ENCODE results near the gene LPP. TPM values are rescaled to one million over a fixed set of nuclear protein-coding genes. Genes with fewer than 3 reads are reported as not detected.

LPP gene
- total RNA-seq, 4 donors from 2014 or later = 56.0 to 65.7 (median 58.1) TPM

DNA sequence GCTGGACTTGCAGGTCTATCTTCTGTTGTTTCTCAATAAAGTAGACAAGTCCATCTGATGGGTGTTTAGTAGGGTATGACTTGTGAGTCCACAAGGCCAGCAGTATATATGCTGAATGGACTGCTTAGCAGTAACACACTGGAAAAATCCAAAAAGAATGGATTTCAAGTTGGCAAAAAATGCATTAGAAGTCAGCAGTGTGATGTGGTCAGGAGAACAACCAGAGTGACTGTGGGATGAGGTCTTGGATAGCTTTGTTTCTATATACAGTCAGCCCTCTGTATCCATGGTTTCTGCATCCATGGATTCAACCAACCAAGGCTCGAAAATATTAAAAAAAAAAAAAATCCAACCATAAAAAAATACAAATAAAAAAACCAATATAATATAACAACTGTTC lies 55.8 kb downstream of the LPP start:
- Histone ChIP-seq H3K27ac (peak overlapping the region in 1 of 4 donors; percentile 92), H3K4me1 (peaks cover 21 to 36% of the 10 kb centered on the region in 2 donors), H3K4me3 (no peak overlapping the region), H3K36me3 (no peaks in the 10 kb centered on the region), H3K27me3 (no peaks in the 10 kb centered on the region), H3K9me3 (no peaks in the 10 kb centered on the region)
- intact Hi-C loops (cut with DNase I; ENCODE audit: low total_unique reads) = no loop called here
- DNase-seq (no peak), ATAC-seq (no peak)
- in situ Hi-C loops (cut with MboI; ENCODE audit: low sequenced_read_pairs in 4 of 4) = loop anchor here in 1 of 4 donors (25.0 kb wide), 1 partner anchor 472 kb away; the partner anchor contains the start of gene BCL6
- TF ChIP-seq, protein P1, sequence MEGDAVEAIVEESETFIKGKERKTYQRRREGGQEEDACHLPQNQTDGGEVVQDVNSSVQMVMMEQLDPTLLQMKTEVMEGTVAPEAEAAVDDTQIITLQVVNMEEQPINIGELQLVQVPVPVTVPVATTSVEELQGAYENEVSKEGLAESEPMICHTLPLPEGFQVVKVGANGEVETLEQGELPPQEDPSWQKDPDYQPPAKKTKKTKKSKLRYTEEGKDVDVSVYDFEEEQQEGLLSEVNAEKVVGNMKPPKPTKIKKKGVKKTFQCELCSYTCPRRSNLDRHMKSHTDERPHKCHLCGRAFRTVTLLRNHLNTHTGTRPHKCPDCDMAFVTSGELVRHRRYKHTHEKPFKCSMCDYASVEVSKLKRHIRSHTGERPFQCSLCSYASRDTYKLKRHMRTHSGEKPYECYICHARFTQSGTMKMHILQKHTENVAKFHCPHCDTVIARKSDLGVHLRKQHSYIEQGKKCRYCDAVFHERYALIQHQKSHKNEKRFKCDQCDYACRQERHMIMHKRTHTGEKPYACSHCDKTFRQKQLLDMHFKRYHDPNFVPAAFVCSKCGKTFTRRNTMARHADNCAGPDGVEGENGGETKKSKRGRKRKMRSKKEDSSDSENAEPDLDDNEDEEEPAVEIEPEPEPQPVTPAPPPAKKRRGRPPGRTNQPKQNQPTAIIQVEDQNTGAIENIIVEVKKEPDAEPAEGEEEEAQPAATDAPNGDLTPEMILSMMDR (IDR thresholded peaks at IDR 0.05 in 4 of 5, conservative IDR thresholded peaks at IDR 0.05 in 1 of 5) = no peak
- no peak for TF ChIP-seq POLR2A (IDR thresholded peaks at IDR 0.05)

DNA sequence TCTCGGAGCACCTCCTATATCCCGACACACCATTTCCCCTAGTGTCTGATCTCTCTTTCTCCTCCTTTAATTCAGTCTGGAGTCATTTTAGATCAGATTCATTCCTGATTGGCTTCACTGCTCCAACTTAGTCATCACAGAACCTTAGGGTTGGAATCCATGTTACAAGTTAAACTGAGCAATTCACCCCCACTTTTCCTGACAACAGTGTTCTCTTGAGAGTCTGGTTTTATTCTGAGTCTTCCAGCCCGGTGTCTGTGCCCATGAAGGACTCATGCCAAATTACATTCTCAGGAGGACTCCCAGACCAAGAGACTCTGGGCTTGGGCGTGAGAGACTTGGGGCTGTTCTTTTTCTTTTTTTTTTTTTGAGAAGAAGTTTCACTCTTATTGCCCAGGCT lies 57.5 kb downstream of the LPP start:
- no peak for DNase-seq
- in situ Hi-C loops (cut with MboI; ENCODE audit: low sequenced_read_pairs in 4 of 4) (loop anchor here in 1 of 4 donors (25.0 kb wide), 1 partner anchor 474 kb away; the partner anchor contains the start of gene BCL6), intact Hi-C loops (cut with DNase I; ENCODE audit: low total_unique reads) (no loop called here)
- Histone ChIP-seq H3K27ac (peak overlapping the region in 3 of 4 donors; percentile 27 to 97 (median 92)), H3K9me3 (no peaks in the 10 kb centered on the region), H3K4me1 (peaks cover 22 to 41% of the 10 kb centered on the region in 2 donors), H3K4me3 (no peak overlapping the region), H3K27me3 (no peaks in the 10 kb centered on the region), H3K36me3 (no peaks in the 10 kb centered on the region)
- no peak for TF ChIP-seq POLR2A (IDR thresholded peaks at IDR 0.05)
- TF ChIP-seq, protein P1 (IDR thresholded peaks at IDR 0.05 in 4 of 5, conservative IDR thresholded peaks at IDR 0.05 in 1 of 5) = no peak
- ATAC-seq = no peak

DNA sequence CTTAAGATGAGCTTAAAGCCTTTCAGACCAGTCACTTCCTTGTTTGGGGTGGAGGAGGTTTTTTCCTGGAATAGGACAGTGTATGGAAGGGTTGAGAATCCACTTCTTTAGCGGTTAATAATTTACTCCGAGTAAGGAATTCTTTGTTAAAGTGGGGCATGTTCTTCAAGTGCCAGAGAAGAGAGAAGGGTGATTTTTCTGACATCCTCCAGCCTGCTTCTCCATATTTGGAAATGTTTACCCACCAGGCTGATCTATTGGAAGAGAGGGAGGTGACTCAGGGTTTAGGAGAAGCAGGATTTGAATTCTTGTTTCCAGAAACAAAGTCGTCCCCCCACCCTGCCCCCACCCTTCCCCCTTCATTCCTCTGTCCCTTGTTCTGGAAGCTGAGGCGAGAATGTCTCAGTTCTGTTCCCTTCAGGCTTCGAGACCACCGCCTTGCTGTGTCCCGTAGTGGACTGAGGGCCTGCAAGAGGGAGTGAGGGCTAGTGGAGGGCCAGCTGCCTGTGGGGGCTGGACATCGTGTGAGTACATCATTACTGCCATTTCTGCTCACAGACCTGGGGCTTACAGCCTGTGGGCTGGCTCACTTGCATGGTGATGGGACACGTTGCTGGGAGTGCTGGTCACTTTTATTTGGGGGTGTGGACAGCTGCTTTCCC lies 58.5 kb downstream of the LPP start:
- in situ Hi-C loops (cut with MboI; ENCODE audit: low sequenced_read_pairs in 4 of 4) = loop anchor here in 1 of 4 donors (25.0 kb wide), 1 partner anchor 475 kb away; the partner anchor contains the start of gene BCL6
- Histone ChIP-seq H3K27ac (peak overlapping the region; percentile 37 to 97 (median 92)), H3K27me3 (no peaks in the 10 kb centered on the region), H3K9me3 (no peaks in the 10 kb centered on the region), H3K4me3 (no peak overlapping the region), H3K4me1 (peaks cover 22 to 34% of the 10 kb centered on the region in 2 donors), H3K36me3 (no peaks in the 10 kb centered on the region)
- intact Hi-C loops (cut with DNase I; ENCODE audit: low total_unique reads) = no loop called here
- DNase-seq (no peak), ATAC-seq (no peak)
- TF ChIP-seq POLR2A (IDR thresholded peaks at IDR 0.05) = no peak
- TF ChIP-seq, protein P1 (IDR thresholded peaks at IDR 0.05 in 4 of 5, conservative IDR thresholded peaks at IDR 0.05 in 1 of 5) = no peak

DNA sequence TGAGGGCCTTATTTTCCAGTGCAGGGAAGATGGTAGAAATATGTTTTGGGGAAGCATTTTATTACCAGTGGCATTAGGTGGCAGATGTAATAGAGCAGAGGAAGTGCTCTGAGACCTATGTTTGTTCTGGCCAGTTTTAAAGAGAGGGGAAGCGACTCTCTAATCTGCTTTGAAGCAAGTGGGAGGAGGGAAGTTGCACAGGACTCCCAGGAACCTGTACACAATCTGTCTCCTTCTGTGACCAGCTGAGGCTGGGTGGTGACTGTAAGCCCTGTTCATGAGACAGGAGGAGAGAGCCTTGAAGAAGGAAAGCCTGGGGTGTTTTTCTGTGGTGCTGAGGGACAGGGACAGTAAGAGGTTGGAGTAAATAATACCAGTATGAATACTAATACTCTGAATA lies 60.5 kb downstream of the LPP start:
- H3K4me1 ChIP-seq = peaks cover 39 to 46% of the 10 kb centered on the region in 2 donors
- H3K27ac ChIP-seq = peak overlapping the region; percentile 91 to 97 (median 93)
- no peaks in the 10 kb centered on the region for H3K36me3 ChIP-seq
- peak in 1 of 2 donors; percentile 13 for ATAC-seq
- H3K27me3 ChIP-seq = no peaks in the 10 kb centered on the region
- intact Hi-C loops (cut with DNase I; ENCODE audit: low total_unique reads) (no loop called here), in situ Hi-C loops (cut with MboI; ENCODE audit: low sequenced_read_pairs in 4 of 4) (loop anchor here in 1 of 4 donors (25.0 kb wide), 1 partner anchor 477 kb away; the partner anchor contains the start of gene BCL6)
- H3K9me3 ChIP-seq = no peaks in the 10 kb centered on the region
- no peak overlapping the region for H3K4me3 ChIP-seq
- DNase-seq = no peak
- TF ChIP-seq, protein P1 (IDR thresholded peaks at IDR 0.05 in 4 of 5, conservative IDR thresholded peaks at IDR 0.05 in 1 of 5) = no peak
- TF ChIP-seq POLR2A (IDR thresholded peaks at IDR 0.05) = no peak

All from gastrocnemius medialis (tissue), 4 donors.